ENCODE results near the gene SYDE1. TPM values are rescaled to one million over a fixed set of nuclear protein-coding genes. Genes with fewer than 3 reads are reported as not detected.

Gene SYDE1
- total and polyA plus RNA-seq, 2 of the 4 experiments (the other 2 are of a cell fraction): 19.4 to 64.9 TPM

GRCh38 chr19:15105044-15105443 is 2.2 kb upstream of the SYDE1 start:
- Histone ChIP-seq H3K18ac (ENCODE audit: low read depth, low read length) (no peak overlapping the region), H2BK15ac (ENCODE audit: low read depth, low read length) (no peak overlapping the region), H2AFZ (replicated peaks; ENCODE audit: low read length, poor library complexity) (no peak overlapping the region), H3K14ac (replicated peaks; ENCODE audit: low read depth, low read length) (no peak overlapping the region), H3K27me3 (ENCODE audit: control insufficient read depth, insufficient read depth, low read length) (no peaks in the 10 kb centered on the region; the same call in 1 of the 2 replicates), H2BK5ac (ENCODE audit: low read depth, low read length, poor library complexity, severe bottlenecking) (no peak overlapping the region), H3K9me3 (ENCODE audit: control insufficient read depth, insufficient read depth, low read length) (peaks cover 11% of the 10 kb centered on the region), H3K27ac (ENCODE audit: insufficient read depth, low read length) (no peak overlapping the region), H4K8ac (ENCODE audit: low read depth in 2 of 2, low read length in 2 of 2) (no peak overlapping the region), H4K20me1 (ENCODE audit: insufficient read depth, low read length) (peaks cover 12% of the 10 kb centered on the region), H3K9ac (ENCODE audit: low read depth, low read length) (no peak overlapping the region), H3K36me3 (ENCODE audit: control insufficient read depth, insufficient read depth, low read length) (peaks cover 11% of the 10 kb centered on the region), H2BK20ac (ENCODE audit: low read depth, low read length) (no peak overlapping the region), H3K4me2 (ENCODE audit: low read depth, low read length) (no peak overlapping the region), H3K56ac (ENCODE audit: extremely low read depth, insufficient read depth, low read length) (no peak overlapping the region), H2AK5ac (ENCODE audit: low read depth, low read length) (no peak overlapping the region), H3K9me1 (ENCODE audit: insufficient read depth, low read length) (no peaks in the 10 kb centered on the region), H3K4ac (ENCODE audit: low read depth, low read length) (no peak overlapping the region), H2BK120ac (ENCODE audit: low read depth, low read length) (no peak overlapping the region), H4K5ac (ENCODE audit: low read depth, low read length) (no peak overlapping the region), H3K4me3 (ENCODE audit: insufficient read depth, low read depth, low read length) (no peak overlapping the region), H3K79me1 (ENCODE audit: low read depth in 1 of 2, low read length in 2 of 2) (peaks cover 0 to 21% of the 10 kb centered on the region in 2 experiments; a peak in 2 of 4 replicates), H2AK9ac (replicated peaks; ENCODE audit: low read depth, low read length, poor library complexity) (no peak overlapping the region), H3K23ac (ENCODE audit: low read depth, low read length) (no peak overlapping the region), H3K4me1 (ENCODE audit: control insufficient read depth, insufficient read depth, low read length) (peaks cover 6% of the 10 kb centered on the region), H4K91ac (ENCODE audit: insufficient read depth, low read depth, low read length) (no peak overlapping the region)
- ChIA-PET POLR2A (ENCODE audit: unreplicated experiment) (no interaction called here), CTCF (interaction anchor here (0.7 kb wide), 1 partner anchor 202 kb away, joined by 3 read pairs; no protein-coding TSS in a partner anchor)
- in situ Hi-C loops (cut with MboI; ENCODE audit: low sequenced_read_pairs) (loop anchor here (25.0 kb wide), 1 partner anchor 1082 kb away; the partner anchor contains the start of genes AP1M1 and FAM32A), dilution Hi-C loops (cut with HindIII; ENCODE audit: low sequenced_read_pairs, unreplicated experiment) (no loop called here), intact Hi-C loops (cut with micrococcal nuclease) (loop anchor here (5.0 to 10.0 kb wide), 2 partner anchors 147 to 270 kb away; partner anchors contain the start of gene AKAP8)
- BruUV-seq (replicated peaks): no TSS peak
- ATAC-seq (ENCODE audit: low read depth): no peak
- no CpG with 5 or more reads among the region's 3 CpGs for WGBS, 2 experiments (ENCODE audit: extremely low coverage in 2 of 2, insufficient read length in 1 of 2)
- DNase-seq: no peak
- TF ChIP-seq SMC3 (IDR thresholded peaks at IDR 0.05; ENCODE audit: low read depth, low read length) (no peak), MXI1 (IDR thresholded peaks at IDR 0.05; ENCODE audit: borderline replicate concordance, low read depth, low read length) (no peak)

All from IMR-90 (cell line).